Thoracic aorta (tissue), 2 donors: Measurements from ENCODE around the gene PHETA2. TPM values are rescaled to one million over a fixed set of nuclear protein-coding genes. Genes with fewer than 3 reads are reported as not detected.

Source experiments
- ATAC-seq: fragments of 150-250 bp; one replicate; pipeline ENCODE4 v1.8.0; 2017; ENCODE audit warnings: low read depth; ENCODE audit not compliant: insufficient number of reproducible peaks, low FRiP score
- DNase-seq: peaks from one replicate; pipeline ENCODE4 v3.0.0-alpha.2; 2020; ENCODE audit warnings: low spot score
- H3K27ac ChIP-seq, 2 donors: fragments of 200-600 bp; sonication (generic); 1 replicate in 1 of 2; 2 replicates in 1 of 2; pipeline ENCODE4 v1.5.1; 2016; ENCODE audit warnings: mild to moderate bottlenecking in 2 of 2, moderate library complexity in 2 of 2
- H3K27me3 ChIP-seq: fragments of 200-600 bp; sonication (generic); replicated peaks from 2 replicates; pipeline ENCODE4 v1.6.0; 2016; ENCODE audit warnings: mild to moderate bottlenecking; ENCODE audit not compliant: insufficient read depth
- H3K36me3 ChIP-seq: fragments of 200-600 bp; sonication (generic); one replicate; pipeline ENCODE4 v1.5.1; 2016
- H3K4me1 ChIP-seq, 2 donors: fragments of 200-600 bp; sonication (generic); 1 replicate in 1 of 2; 2 replicates in 1 of 2; pipeline versions ENCODE4 v1.5.1 to v1.6.0; 2016; ENCODE audit warnings: low read depth in 2 of 2, mild to moderate bottlenecking in 1 of 2; ENCODE audit not compliant: control insufficient read depth in 1 of 2
- H3K4me3 ChIP-seq: fragments of 200-600 bp; sonication (generic); 2 replicates; pipeline ENCODE4 v1.5.1; 2016; ENCODE audit warnings: mild to moderate bottlenecking
- H3K9me3 ChIP-seq: fragments of 200-600 bp; sonication (generic); 2 replicates; pipeline ENCODE4 v1.5.1; 2016
- total RNA-seq, 2 donors: library from RNA; depleted of rRNA; stranded (reverse); fragments of >200 nt; gene quantifications; one replicate each; pipeline versions ENCODE4 v1.1.0 to v1.2.3, GENCODE V29; 2016
- TF ChIP-seq, protein P1 (sequence below): fragments of 200-600 bp; sonication (generic); IDR thresholded peaks from one replicate; pipeline ENCODE4 v1.5.1; 2019; ENCODE audit warnings: antibody characterized with exemption

The PHETA2 gene
- total RNA-seq, 2 donors from 2014 or later: 22.1 to 23.7 TPM

DNA sequence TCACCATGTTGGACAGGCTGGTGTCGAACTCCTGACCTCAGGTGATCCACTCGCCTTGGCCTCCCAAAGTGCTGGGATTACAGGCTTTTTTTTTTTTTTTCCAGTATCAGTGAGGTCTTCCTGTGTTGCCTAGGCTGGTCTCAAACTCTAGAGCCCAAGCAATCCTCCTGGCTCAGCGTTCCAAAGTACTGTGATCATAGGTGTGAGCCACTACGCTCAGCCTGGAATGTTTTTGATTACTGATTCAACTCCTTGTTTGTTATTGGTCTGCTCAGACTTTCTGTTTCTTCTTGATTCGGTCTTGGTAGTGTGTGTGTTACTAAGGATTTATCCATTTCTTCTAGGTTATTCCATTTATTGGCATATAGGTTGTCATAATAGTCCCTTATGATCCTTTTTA is 34.8 kb upstream of the PHETA2 start:
- Histone ChIP-seq H3K36me3 (no peaks in the 10 kb centered on the region), H3K9me3 (peaks cover 9% of the 10 kb centered on the region), H3K4me1 (no peaks in the 10 kb centered on the region), H3K27me3 (no peaks in the 10 kb centered on the region), H3K4me3 (no peak overlapping the region), H3K27ac (no peak overlapping the region)
- ATAC-seq (no peak), DNase-seq (no peak)
- TF ChIP-seq, protein P1, sequence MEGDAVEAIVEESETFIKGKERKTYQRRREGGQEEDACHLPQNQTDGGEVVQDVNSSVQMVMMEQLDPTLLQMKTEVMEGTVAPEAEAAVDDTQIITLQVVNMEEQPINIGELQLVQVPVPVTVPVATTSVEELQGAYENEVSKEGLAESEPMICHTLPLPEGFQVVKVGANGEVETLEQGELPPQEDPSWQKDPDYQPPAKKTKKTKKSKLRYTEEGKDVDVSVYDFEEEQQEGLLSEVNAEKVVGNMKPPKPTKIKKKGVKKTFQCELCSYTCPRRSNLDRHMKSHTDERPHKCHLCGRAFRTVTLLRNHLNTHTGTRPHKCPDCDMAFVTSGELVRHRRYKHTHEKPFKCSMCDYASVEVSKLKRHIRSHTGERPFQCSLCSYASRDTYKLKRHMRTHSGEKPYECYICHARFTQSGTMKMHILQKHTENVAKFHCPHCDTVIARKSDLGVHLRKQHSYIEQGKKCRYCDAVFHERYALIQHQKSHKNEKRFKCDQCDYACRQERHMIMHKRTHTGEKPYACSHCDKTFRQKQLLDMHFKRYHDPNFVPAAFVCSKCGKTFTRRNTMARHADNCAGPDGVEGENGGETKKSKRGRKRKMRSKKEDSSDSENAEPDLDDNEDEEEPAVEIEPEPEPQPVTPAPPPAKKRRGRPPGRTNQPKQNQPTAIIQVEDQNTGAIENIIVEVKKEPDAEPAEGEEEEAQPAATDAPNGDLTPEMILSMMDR: no peak

DNA sequence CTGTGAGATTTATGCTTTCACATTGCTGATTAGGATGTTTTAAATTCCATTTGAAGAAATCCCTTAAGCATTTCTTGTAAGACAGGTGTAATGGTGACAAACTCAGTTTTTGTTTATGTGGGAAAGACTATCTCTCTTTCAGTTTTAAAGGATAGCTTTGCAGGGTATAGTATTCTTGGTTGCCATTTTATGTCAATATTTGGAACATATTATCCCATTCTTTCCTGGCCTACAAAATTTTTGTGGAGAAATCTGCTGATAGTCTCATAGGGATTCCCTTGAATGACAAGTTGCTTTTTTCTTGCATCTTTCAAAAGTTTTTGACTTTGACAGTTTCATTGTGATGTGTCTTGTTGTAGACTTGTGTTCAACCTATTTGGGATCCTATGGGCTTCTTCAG is 32.3 kb upstream of the PHETA2 start:
- H3K4me3 ChIP-seq: no peak overlapping the region
- DNase-seq (no peak), ATAC-seq (no peak)
- H3K4me1 ChIP-seq: no peaks in the 10 kb centered on the region
- H3K27me3 ChIP-seq: no peaks in the 10 kb centered on the region
- peaks cover 9% of the 10 kb centered on the region for H3K9me3 ChIP-seq
- H3K27ac ChIP-seq: no peak overlapping the region
- no peaks in the 10 kb centered on the region for H3K36me3 ChIP-seq
- TF ChIP-seq, protein P1: no peak

DNA sequence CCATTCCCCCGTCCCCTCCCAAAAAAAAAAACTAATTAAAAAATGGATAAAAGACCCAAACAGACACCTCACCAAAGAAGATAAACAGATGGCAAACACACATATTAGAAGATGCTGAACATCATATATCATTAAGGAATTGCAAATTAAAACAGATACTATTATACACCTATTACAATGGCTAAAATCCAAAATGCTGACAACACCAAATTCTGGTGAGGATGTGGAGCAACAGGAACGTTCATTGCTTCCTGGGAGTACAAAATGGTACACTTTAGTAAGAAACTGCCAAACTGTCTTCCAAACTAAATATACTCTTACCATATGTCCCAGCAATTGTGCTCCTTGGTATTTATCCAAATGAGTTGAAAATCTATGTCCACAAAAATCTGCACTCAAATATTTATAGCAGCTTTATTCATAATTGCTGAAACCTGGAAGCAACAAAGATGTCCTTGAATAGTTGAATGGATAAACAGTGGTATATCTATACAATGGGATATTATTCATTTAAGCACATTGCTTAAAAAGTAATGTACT is 23.3 kb upstream of the PHETA2 start:
- ATAC-seq: no peak
- H3K4me1 ChIP-seq: no peaks in the 10 kb centered on the region
- DNase-seq: no peak
- no peak overlapping the region for H3K27ac ChIP-seq
- H3K4me3 ChIP-seq: no peak overlapping the region
- H3K36me3 ChIP-seq: no peaks in the 10 kb centered on the region
- H3K9me3 ChIP-seq: no peaks in the 10 kb centered on the region
- no peaks in the 10 kb centered on the region for H3K27me3 ChIP-seq
- TF ChIP-seq, protein P1: no peak

DNA sequence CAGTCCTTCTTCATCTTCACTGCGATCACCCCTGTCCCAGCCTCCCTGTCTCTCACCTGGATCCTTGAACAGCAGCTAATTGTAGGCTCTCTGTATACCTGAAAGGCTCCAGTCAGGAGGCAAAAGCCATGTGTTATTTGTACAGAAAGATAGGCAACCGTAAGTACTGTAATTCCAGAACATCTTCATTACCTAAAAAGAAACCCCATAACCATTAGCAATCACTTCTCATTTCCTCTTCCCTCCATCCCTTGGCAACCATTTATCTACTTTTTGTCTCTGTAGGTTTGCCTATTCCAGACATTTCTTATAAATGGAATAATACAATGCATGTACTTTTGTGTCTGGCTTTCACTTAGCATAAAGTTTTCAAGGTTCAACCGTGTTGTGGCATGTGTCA is 21.3 kb upstream of the PHETA2 start:
- H3K4me3 ChIP-seq: no peak overlapping the region
- no peaks in the 10 kb centered on the region for H3K4me1 ChIP-seq
- DNase-seq: no peak
- no peaks in the 10 kb centered on the region for H3K27me3 ChIP-seq
- H3K36me3 ChIP-seq: no peaks in the 10 kb centered on the region
- TF ChIP-seq, protein P1: no peak
- H3K9me3 ChIP-seq: peaks cover 7% of the 10 kb centered on the region
- no peak overlapping the region for H3K27ac ChIP-seq
- ATAC-seq: no peak

DNA sequence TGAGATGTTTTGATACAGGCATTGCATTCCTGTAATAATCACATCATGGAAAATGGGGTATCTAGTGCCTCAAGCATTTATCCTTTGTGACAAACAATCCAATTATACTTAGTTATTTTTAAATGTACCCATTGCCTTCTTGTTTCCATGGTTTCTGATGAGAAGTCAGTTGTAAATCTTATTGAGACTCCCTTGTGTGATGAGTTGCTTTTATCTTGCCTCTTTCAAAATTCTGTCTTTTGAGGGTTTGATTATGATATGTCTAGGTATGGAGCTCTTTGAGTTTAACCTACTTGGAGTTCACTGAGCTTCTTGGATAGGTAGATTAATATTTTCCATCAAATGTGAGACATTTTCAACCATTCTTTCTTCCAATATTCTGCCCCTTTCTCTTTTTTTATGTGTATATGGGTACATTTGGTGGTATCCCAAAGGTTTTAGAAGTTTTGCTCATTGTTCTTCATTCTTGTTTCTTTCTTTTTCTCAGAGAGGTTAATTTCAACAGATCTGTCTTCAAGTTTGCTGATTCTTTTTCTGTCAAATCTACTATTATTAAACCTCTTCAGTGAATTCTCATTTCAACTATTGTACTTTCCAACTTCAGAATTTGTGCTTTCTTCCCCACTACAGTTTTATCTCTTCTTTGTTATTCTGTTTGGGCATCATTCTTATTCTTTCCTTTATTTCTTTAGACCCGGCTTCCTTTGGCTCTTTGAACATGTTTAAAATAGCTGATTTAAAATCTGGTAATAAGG is 17.1 kb upstream of the PHETA2 start:
- DNase-seq (no peak), ATAC-seq (no peak)
- Histone ChIP-seq H3K9me3 (peaks cover 7% of the 10 kb centered on the region), H3K4me3 (no peak overlapping the region), H3K36me3 (peaks cover 15% of the 10 kb centered on the region), H3K27ac (no peak overlapping the region), H3K4me1 (no peaks in the 10 kb centered on the region), H3K27me3 (no peaks in the 10 kb centered on the region)
- TF ChIP-seq, protein P1: no peak
